Kidney (tissue), 14 donors: ENCODE results near the gene SLC1A7. TPM values are rescaled to one million over a fixed set of nuclear protein-coding genes. Genes with fewer than 3 reads are reported as not detected.

ENCODE experiments used
- DNase-seq, 5 donors: peaks; one replicate each; pipeline ENCODE4 v3.0.0-alpha.2; 2013 to 2020
- FAIRE-seq: peaks from 2 replicates; lab custom pipeline; 2012; peaks lifted over from hg19 to GRCh38; lab: Jason Lieb, UNC
- H3K27ac ChIP-seq, 2 donors: one replicate each; pipeline ENCODE4 v1.7.0; 2013; ENCODE audit warnings: low read depth in 2 of 2, low read length in 2 of 2, inconsistent platforms in 1 of 2
- H3K27me3 ChIP-seq: one replicate; pipeline ENCODE4 v1.7.1; 2013; ENCODE audit warnings: low read length, inconsistent platforms; ENCODE audit not compliant: control insufficient read depth, insufficient read depth
- H3K36me3 ChIP-seq, 3 donors: one replicate each; pipeline versions ENCODE4 v1.7.0 to v1.7.1; 2013; ENCODE audit warnings: low read length in 3 of 3, control low read depth in 1 of 3, inconsistent platforms in 1 of 3; ENCODE audit not compliant: insufficient read depth in 3 of 3, control insufficient read depth in 2 of 3
- H3K4me1 ChIP-seq, 3 donors: one replicate each; pipeline versions ENCODE4 v1.7.0 to v1.7.1; 2013; ENCODE audit warnings: low read length in 3 of 3, inconsistent platforms in 1 of 3, low read depth in 1 of 3; ENCODE audit not compliant: control insufficient read depth in 2 of 3, insufficient read depth in 2 of 3
- H3K4me3 ChIP-seq, 3 donors: one replicate each; pipeline versions ENCODE4 v1.7.0 to v1.8.1; 2013; ENCODE audit warnings: low read length in 3 of 3, control low read depth in 1 of 3, inconsistent platforms in 1 of 3
- H3K9ac ChIP-seq, 3 donors: one replicate each; pipeline versions ENCODE4 v1.7.0 to v1.7.1; 2013; ENCODE audit warnings: low read length in 3 of 3, control low read depth in 1 of 3, inconsistent platforms in 1 of 3
- H3K9me3 ChIP-seq, 3 donors: one replicate each; pipeline versions ENCODE4 v1.7.0 to v1.7.1; 2013; ENCODE audit warnings: low read length in 3 of 3, control low read depth in 1 of 3, inconsistent platforms in 1 of 3; ENCODE audit not compliant: control insufficient read depth in 2 of 3, insufficient read depth in 1 of 3
- CTCF ChIP-seq: IDR thresholded peaks from 3 replicates; pipeline ENCODE4 v1.5.1; 2012; ENCODE audit warnings: mild to moderate bottlenecking, moderate library complexity, borderline replicate concordance; ENCODE audit not compliant: insufficient read depth; ENCODE audit errors: extremely low read depth
- intact Hi-C: fragments of 100-400 bp; cut with DNase I; formaldehyde crosslinking; loops from one replicate; pipeline ENCODE4 v1.11.1; 2022
- polyA plus RNA-seq: library from polyadenylated mRNA; stranded (reverse); fragments of 350-450 nt; fragmentation: Illumina TruSeq; extraction: RNeasy Lipid Tissue Mini Kit (QIAGEN cat#74804); gene quantifications from one replicate; pipeline ENCODE4 v1.2.3, GENCODE V29; 2014; ENCODE audit warnings: low read depth, low replicate concordance; ENCODE audit not compliant: insufficient read depth
- total RNA-seq: library from RNA; stranded (reverse); fragmentation: NEBNext Ultra II Directional; extraction: Animal tissue kit (Norgen Biotek cat#: 25700); gene quantifications from one replicate; pipeline ENCODE4 v1.2.1, GENCODE V29; 2021
- donor health status: control.
- donor health status: control.
- donor health status: control.
- donor health status: control.
- donor health status: control.
- donor health status: DM: yes; HTN: yes; CAD: no.
- donor health status: Normal renal cell carcinoma (clear cell type).

SLC1A7 gene
- total and polyA plus RNA-seq, 2 donors from 2014 or later = 1.0 TPM; not detected in 1

GRCh38 chr1:53094533-53094919, 47.9 kb downstream of the SLC1A7 start:
- Histone ChIP-seq H3K27ac (no peak overlapping the region), H3K9me3 (peaks cover 0 to 2% (median 0%) of the 10 kb centered on the region in 3 donors), H3K36me3 (peaks cover 0 to 2% (median 0%) of the 10 kb centered on the region in 3 donors), H3K9ac (no peak overlapping the region), H3K27me3 (no peaks in the 10 kb centered on the region), H3K4me3 (no peak overlapping the region), H3K4me1 (no peaks in the 10 kb centered on the region)
- intact Hi-C loops = no loop called here
- DNase-seq = no peak
- no peak for FAIRE-seq
- TF ChIP-seq CTCF = no peak

GRCh38 chr1:53093778-53094532, 48.5 kb downstream of the SLC1A7 start:
- no peak for FAIRE-seq
- no peak for TF ChIP-seq CTCF
- peaks cover 0 to 2% (median 0%) of the 10 kb centered on the region in 3 donors for H3K9me3 ChIP-seq

GRCh38 chr1:53093451-53093754, 49.0 kb downstream of the SLC1A7 start:
- no peak for DNase-seq
- Histone ChIP-seq H3K4me1 (no peaks in the 10 kb centered on the region), H3K27me3 (no peaks in the 10 kb centered on the region), H3K36me3 (no peaks in the 10 kb centered on the region), H3K4me3 (no peak overlapping the region), H3K9ac (no peak overlapping the region), H3K27ac (no peak overlapping the region), H3K9me3 (no peaks in the 10 kb centered on the region)
- intact Hi-C loops = no loop called here
- TF ChIP-seq CTCF = no peak
- FAIRE-seq = no peak

More at GRCh38 chr1:53093778-53094532, 48.5 kb downstream of the SLC1A7 start:
- no peaks in the 10 kb centered on the region for H3K27me3 ChIP-seq
- intact Hi-C loops = no loop called here
- no peak for DNase-seq
- H3K4me1 ChIP-seq = no peaks in the 10 kb centered on the region
- H3K9ac ChIP-seq = no peak overlapping the region
- peaks cover 0 to 2% (median 0%) of the 10 kb centered on the region in 3 donors for H3K36me3 ChIP-seq
- H3K27ac ChIP-seq = no peak overlapping the region
- no peak overlapping the region for H3K4me3 ChIP-seq
